ENCODE measurements around the gene SLC40A1. TPM values are rescaled to one million over a fixed set of nuclear protein-coding genes. Genes with fewer than 3 reads are reported as not detected.
A peak's percentile ranks its signal among the peaks of the same experiment; 100 is the strongest.

Gene SLC40A1
- total and polyA plus RNA-seq, 2 donors (not counting 3 experiments of a cell fraction or from before 2014, with no cell fraction given): 8.5 to 15.1 TPM

GRCh38 chr2:189574793-189575475 lies 5.7 kb downstream of the SLC40A1 start:
- Histone ChIP-seq H4K20me1 (replicated peaks; ENCODE audit: control insufficient read depth, extremely low read depth, insufficient read depth, low read length) (no peaks in the 10 kb centered on the region), H3K9me1 (replicated peaks; ENCODE audit: control insufficient read depth, extremely low read depth, insufficient read depth, low read length) (no peaks in the 10 kb centered on the region), H3K4me1 (ENCODE audit: control insufficient read depth, extremely low read depth, insufficient read depth, low read length) (peaks cover 14% of the 10 kb centered on the region), H3K9ac (replicated peaks; ENCODE audit: extremely low read depth, insufficient read depth, low read length) (no peak overlapping the region), H3K36me3 (ENCODE audit: control insufficient read depth in 2 of 2, extremely low read depth in 1 of 2, insufficient read depth in 2 of 2, low read length in 2 of 2) (peaks cover 0 to 4% of the 10 kb centered on the region in 2 experiments), H3K4me3 (replicated peaks in 1 of 3; ENCODE audit: insufficient read depth in 1 of 3, low read depth in 1 of 3, low read length in 3 of 3) (peak overlapping the region in 1 of 3 experiments; percentile 45), H3K27me3 (ENCODE audit: control insufficient read depth in 2 of 2, insufficient read depth in 2 of 2, low read length in 2 of 2) (no peaks in the 10 kb centered on the region), H2AFZ (ENCODE audit: low read depth, low read length) (peak overlapping the region; percentile 87), H3K4me2 (ENCODE audit: insufficient read depth, low read length) (peak overlapping the region; percentile 79), H3K79me2 (ENCODE audit: control insufficient read depth, insufficient read depth, low read length) (no peaks in the 10 kb centered on the region), H3K27ac (ENCODE audit: insufficient read depth, low read depth, low read length) (peak overlapping the region; percentile 25), H3K9me3 (replicated peaks; ENCODE audit: control insufficient read depth, insufficient read depth, low read length) (no peaks in the 10 kb centered on the region)
- no TSS peak for BruUV-seq (replicated peaks)
- FAIRE-seq (peak; percentile 74), DNase-seq (ENCODE audit: low read depth, low spot score) (peak; percentile 80)
- intact Hi-C loops (cut with micrococcal nuclease): no loop called here
- ChIA-PET POLR2A (no interaction called here), CTCF (no interaction called here)
- dilution Hi-C loops (cut with MboI; ENCODE audit: extremely low pct_ligation_motif_present, low sequenced_read_pairs): no loop called here
- TF ChIP-seq MAX (IDR thresholded peaks at IDR 0.05; ENCODE audit: insufficient read depth, insufficient read length) (no peak), FOS (IDR thresholded peaks at IDR 0.05; ENCODE audit: borderline replicate concordance, insufficient read depth, low read length) (no peak), MYC (IDR thresholded peaks at IDR 0.05; ENCODE audit: low read depth, low read length) (no peak), EZH2 (IDR thresholded peaks at IDR 0.05; ENCODE audit: borderline replicate concordance, low read depth, low read length, severe bottlenecking) (no peak), GATA2 (IDR thresholded peaks at IDR 0.05; ENCODE audit: insufficient read depth, insufficient read length, low read depth, low read length) (no peak), JUN (IDR thresholded peaks at IDR 0.05; ENCODE audit: borderline replicate concordance, insufficient read depth, insufficient read length, low read depth) (no peak), CTCF (IDR thresholded peaks at IDR 0.05; ENCODE audit: extremely low read depth in 1 of 2, insufficient read depth in 1 of 2, low read depth in 1 of 2, low read length in 2 of 2) (no peak), POLR2AphosphoS5 (IDR thresholded peaks at IDR 0.05; ENCODE audit: insufficient read depth, low read depth, low read length) (no peak), POLR2A (IDR thresholded peaks at IDR 0.05; ENCODE audit: low read depth, low read length) (no peak)
